ENCODE results near the gene TNIK.

Gene TNIK

DNA sequence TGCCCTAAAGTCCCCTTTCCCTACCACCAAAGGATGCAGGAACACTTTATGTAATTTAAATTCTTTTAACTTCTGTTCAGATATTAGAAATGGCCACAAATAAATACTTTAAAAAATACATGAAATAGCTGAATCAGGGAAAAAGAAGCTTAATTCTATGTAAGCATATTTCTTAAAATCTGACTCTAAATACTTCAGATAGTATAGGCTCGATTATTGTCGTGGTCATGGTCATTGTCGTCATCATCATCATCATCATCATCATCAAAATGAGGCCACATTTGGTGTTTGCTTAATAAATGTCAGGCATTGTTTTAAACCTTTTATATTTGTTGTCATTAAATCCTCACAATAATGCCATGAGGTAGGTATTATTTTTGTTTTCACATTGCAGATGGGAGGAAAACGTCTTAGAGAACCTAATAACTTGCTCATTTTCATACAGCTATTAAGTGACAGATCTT lies 448.3 kb downstream of the TNIK start:
- H3K9me3 ChIP-seq (ENCODE audit: insufficient read depth, low read depth, low read length): no peaks in the 10 kb centered on the region
- no peaks in the 10 kb centered on the region for H3K27me3 ChIP-seq (ENCODE audit: insufficient read depth, low read length, poor library complexity, severe bottlenecking)
- H3K4me1 ChIP-seq (ENCODE audit: insufficient read depth, low read length, poor library complexity, severe bottlenecking): no peaks in the 10 kb centered on the region
- H3K36me3 ChIP-seq (ENCODE audit: insufficient read depth, low read length): no peaks in the 10 kb centered on the region
- TF ChIP-seq, protein P1, sequence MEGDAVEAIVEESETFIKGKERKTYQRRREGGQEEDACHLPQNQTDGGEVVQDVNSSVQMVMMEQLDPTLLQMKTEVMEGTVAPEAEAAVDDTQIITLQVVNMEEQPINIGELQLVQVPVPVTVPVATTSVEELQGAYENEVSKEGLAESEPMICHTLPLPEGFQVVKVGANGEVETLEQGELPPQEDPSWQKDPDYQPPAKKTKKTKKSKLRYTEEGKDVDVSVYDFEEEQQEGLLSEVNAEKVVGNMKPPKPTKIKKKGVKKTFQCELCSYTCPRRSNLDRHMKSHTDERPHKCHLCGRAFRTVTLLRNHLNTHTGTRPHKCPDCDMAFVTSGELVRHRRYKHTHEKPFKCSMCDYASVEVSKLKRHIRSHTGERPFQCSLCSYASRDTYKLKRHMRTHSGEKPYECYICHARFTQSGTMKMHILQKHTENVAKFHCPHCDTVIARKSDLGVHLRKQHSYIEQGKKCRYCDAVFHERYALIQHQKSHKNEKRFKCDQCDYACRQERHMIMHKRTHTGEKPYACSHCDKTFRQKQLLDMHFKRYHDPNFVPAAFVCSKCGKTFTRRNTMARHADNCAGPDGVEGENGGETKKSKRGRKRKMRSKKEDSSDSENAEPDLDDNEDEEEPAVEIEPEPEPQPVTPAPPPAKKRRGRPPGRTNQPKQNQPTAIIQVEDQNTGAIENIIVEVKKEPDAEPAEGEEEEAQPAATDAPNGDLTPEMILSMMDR (conservative IDR thresholded peaks at IDR 0.05; ENCODE audit: low read length): no peak
- H3K9ac ChIP-seq (ENCODE audit: low read depth, low read length, poor library complexity, severe bottlenecking): no peak overlapping the region
- no peak overlapping the region for H2AFZ ChIP-seq (ENCODE audit: low read length)
- H3K4me2 ChIP-seq (ENCODE audit: low read depth, low read length, poor library complexity, severe bottlenecking): no peak overlapping the region
- H3F3A ChIP-seq (ENCODE audit: low read depth): no peaks in the 10 kb centered on the region
- H4K20me1 ChIP-seq (ENCODE audit: insufficient read depth, low read length, poor library complexity, severe bottlenecking): no peaks in the 10 kb centered on the region
- no peak overlapping the region for H3K4me3 ChIP-seq (ENCODE audit: low read length, poor library complexity, severe bottlenecking)
- H3K9me2 ChIP-seq (replicated peaks; ENCODE audit: low read depth, low read length): no peaks in the 10 kb centered on the region
- H3K79me2 ChIP-seq (ENCODE audit: insufficient read depth, low read length): no peaks in the 10 kb centered on the region

Data from Loucy (cell line).